HepG2 (cell line): ENCODE results near the gene N4BP2L1. TPM values are rescaled to one million over a fixed set of nuclear protein-coding genes. Genes with fewer than 3 reads are reported as not detected.

ENCODE experiments used
- ATAC-seq: fragments of 200-7000 bp; cut with Tn5 transposase; 3 replicates; pipeline ENCODE4 v1.9.1; 2020; ENCODE audit warnings: mild to moderate bottlenecking, moderate library complexity
- BruUV-seq: library from RNA; stranded (reverse); fragments of 400-500 nt; replicated peaks from 2 replicates; lab custom pipeline; 2021; lab: Mats Ljungman, UMichigan
- CTCF ChIA-PET: fragments of 300-600 bp; formaldehyde crosslinking; extraction: SDS; loops from one replicate; lab custom pipeline; 2021; ENCODE audit warnings: low total read pairs, inconsistent platforms, low intra/inter-chr PET ratio; lab: Yijun Ruan, JAX
- POLR2A ChIA-PET: fragments of 350-600 bp; sonication (Branson Sonifier 250); formaldehyde crosslinking; loops from one replicate; lab custom pipeline; 2020; ENCODE audit warnings: antibody characterized with exemption, inconsistent platforms; lab: Yijun Ruan, JAX
- DNase-seq: peaks from one replicate; pipeline ENCODE4 v3.0.0-alpha.2; 2015; ENCODE audit warnings: low spot score
- FAIRE-seq: peaks from 3 replicates; lab custom pipeline; 2011; peaks lifted over from hg19 to GRCh38; lab: Jason Lieb, UNC
- H2AFZ ChIP-seq: one replicate; pipeline ENCODE4 v1.6.1; 2011; ENCODE audit warnings: low read length, inconsistent platforms
- H3K27ac ChIP-seq: fragments of 300-600 bp; 3 replicates; pipeline ENCODE4 v1.8.0; 2011; ENCODE audit warnings: mixed run types, mild to moderate bottlenecking, mixed read lengths, low read length, inconsistent platforms; ENCODE audit not compliant: insufficient read depth; ENCODE audit errors: extremely low read length
- H3K27me3 ChIP-seq, 2 experiments: fragments of 200-600 bp in 1 of 2; 2 replicates in 1 of 2; 3 replicates in 1 of 2; pipeline versions ENCODE4 v1.6.0 to v1.8.0; 2011; ENCODE audit warnings: low read length in 2 of 2, mild to moderate bottlenecking in 2 of 2, moderate library complexity in 2 of 2, inconsistent platforms in 1 of 2; ENCODE audit not compliant: insufficient read depth in 2 of 2, control insufficient read depth in 1 of 2
- H3K36me3 ChIP-seq, 2 experiments: fragments of 200-600 bp in 1 of 2; replicated peaks in 1 of 2; 2 replicates in 1 of 2; 3 replicates in 1 of 2; pipeline versions ENCODE4 v1.5.1 to v1.8.0; 2011; ENCODE audit warnings: low read length in 2 of 2, inconsistent platforms in 1 of 2; ENCODE audit not compliant: insufficient read depth in 2 of 2, control insufficient read depth in 1 of 2
- H3K4me1 ChIP-seq: 2 replicates; pipeline ENCODE4 v1.5.1; 2012; ENCODE audit warnings: low read length, inconsistent platforms; ENCODE audit not compliant: insufficient read depth
- H3K4me2 ChIP-seq: 2 replicates; pipeline ENCODE4 v1.6.0; 2011; ENCODE audit warnings: low read depth, low read length, inconsistent platforms
- H3K4me3 ChIP-seq, 3 experiments: fragments of 200-600 bp in 1 of 3; sonication (generic), shearing (Covaris generic) in 1 of 3; replicated peaks in 1 of 3; 2 replicates each; pipeline ENCODE4 v1.5.1; 2011 to 2016; ENCODE audit warnings: low read length in 3 of 3, inconsistent platforms in 2 of 3, low read depth in 2 of 3, mild to moderate bottlenecking in 2 of 3, control low read depth in 1 of 3, mixed read lengths in 1 of 3; ENCODE audit not compliant: insufficient read depth in 1 of 3
- H3K79me2 ChIP-seq: one replicate; pipeline ENCODE4 v1.6.1; 2011; ENCODE audit warnings: low read length, inconsistent platforms; ENCODE audit not compliant: insufficient read depth
- H3K9ac ChIP-seq: 2 replicates; pipeline ENCODE4 v1.6.0; 2011; ENCODE audit warnings: mild to moderate bottlenecking, low read depth, low read length, inconsistent platforms; ENCODE audit not compliant: insufficient read depth
- H3K9me3 ChIP-seq: 2 replicates; pipeline ENCODE4 v1.5.1; 2012; ENCODE audit warnings: mild to moderate bottlenecking, low read length
- H4K20me1 ChIP-seq: 2 replicates; pipeline ENCODE4 v1.6.0; 2011; ENCODE audit warnings: inconsistent platforms, mild to moderate bottlenecking, low read length, moderate library complexity; ENCODE audit not compliant: insufficient read depth
- HHEX ChIP-seq: IDR thresholded peaks from 2 replicates; pipeline ENCODE4 v1.6.1; 2016; ENCODE audit warnings: control low read depth
- MTF2 ChIP-seq: sonication (generic); formaldehyde crosslinking; IDR thresholded peaks from 2 replicates; pipeline ENCODE4 v1.5.0; 2020; ENCODE audit warnings: missing genetic modification reagents, borderline replicate concordance
- NR1H2 ChIP-seq: sonication (generic); formaldehyde crosslinking; IDR thresholded peaks from 2 replicates; pipeline ENCODE4 v1.8.1; 2022; ENCODE audit warnings: low read depth, missing genetic modification reagents, borderline replicate concordance
- RFXANK ChIP-seq: IDR thresholded peaks from 2 replicates; pipeline ENCODE4 v1.6.1; 2016
- RORA ChIP-seq: sonication (generic); formaldehyde crosslinking; IDR thresholded peaks from 2 replicates; pipeline ENCODE4 v1.5.0; 2020; ENCODE audit warnings: mild to moderate bottlenecking, missing genetic modification reagents, moderate library complexity
- SMAD1 ChIP-seq: sonication (generic); formaldehyde crosslinking; IDR thresholded peaks from 2 replicates; pipeline ENCODE4 v1.4.0; 2020; ENCODE audit warnings: missing genetic modification reagents, low read depth, mild to moderate bottlenecking, borderline replicate concordance
- SOX13 ChIP-seq, 3 experiments: fragments of 450-650 bp in 1 of 3; sonication (generic) in 1 of 3; formaldehyde crosslinking in 1 of 3; IDR thresholded peaks in 2 of 3; conservative IDR thresholded peaks in 1 of 3; 2 replicates each; pipeline versions ENCODE4 v1.5.0 to v1.6.1; 2016 to 2020; ENCODE audit warnings: antibody characterized with exemption in 1 of 3, mild to moderate bottlenecking in 1 of 3, missing compliant biosample characterization in 1 of 3, missing genetic modification reagents in 1 of 3, moderate library complexity in 1 of 3
- SRY ChIP-seq: sonication (generic); formaldehyde crosslinking; IDR thresholded peaks from 2 replicates; pipeline ENCODE4 v1.8.0; 2022; ENCODE audit warnings: mild to moderate bottlenecking, missing genetic modification reagents
- STAG1 ChIP-seq: sonication (generic); formaldehyde crosslinking; IDR thresholded peaks from 2 replicates; pipeline ENCODE4 v1.4.0; 2020; ENCODE audit warnings: missing genetic modification reagents
- ZFP36L2 ChIP-seq: sonication (generic); formaldehyde crosslinking; IDR thresholded peaks from 2 replicates; pipeline ENCODE4 v1.4.0; 2020; ENCODE audit warnings: missing genetic modification reagents
- ZMYM2 ChIP-seq: sonication (generic); formaldehyde crosslinking; IDR thresholded peaks from 2 replicates; pipeline ENCODE4 v1.8.0; 2022; ENCODE audit warnings: mild to moderate bottlenecking, missing genetic modification reagents
- ZNF253 ChIP-seq: sonication (generic); formaldehyde crosslinking; IDR thresholded peaks from 2 replicates; pipeline ENCODE4 v1.8.0; 2022; ENCODE audit warnings: mild to moderate bottlenecking, missing genetic modification reagents, borderline replicate concordance
- ZNF484 ChIP-seq: sonication (generic); formaldehyde crosslinking; IDR thresholded peaks from 2 replicates; pipeline ENCODE4 v1.5.1; 2020; ENCODE audit warnings: mild to moderate bottlenecking, low read depth, missing genetic modification reagents, borderline replicate concordance
- ZNF530 ChIP-seq: sonication (generic); formaldehyde crosslinking; IDR thresholded peaks from 2 replicates; pipeline ENCODE4 v1.5.0; 2020; ENCODE audit warnings: low read depth, mild to moderate bottlenecking, missing genetic modification reagents
- ZNF552 ChIP-seq: sonication (generic); formaldehyde crosslinking; IDR thresholded peaks from 2 replicates; pipeline ENCODE4 v1.9.0; 2022; ENCODE audit warnings: missing genetic modification reagents, mild to moderate bottlenecking, borderline replicate concordance
- ZNF672 ChIP-seq: sonication (generic); formaldehyde crosslinking; IDR thresholded peaks from 2 replicates; pipeline ENCODE4 v1.8.1; 2022; ENCODE audit warnings: missing genetic modification reagents
- ZNF674 ChIP-seq: sonication (generic); formaldehyde crosslinking; IDR thresholded peaks from 2 replicates; pipeline ENCODE4 v1.5.0; 2020; ENCODE audit warnings: low read depth, mild to moderate bottlenecking, missing genetic modification reagents
- ZNF768 ChIP-seq: sonication (generic); formaldehyde crosslinking; IDR thresholded peaks from 2 replicates; pipeline ENCODE4 v1.4.0; 2020; ENCODE audit warnings: missing genetic modification reagents
- ZNF782 ChIP-seq: sonication (generic); formaldehyde crosslinking; IDR thresholded peaks from 2 replicates; pipeline ENCODE4 v1.4.0; 2020; ENCODE audit warnings: missing genetic modification reagents, mild to moderate bottlenecking, borderline replicate concordance
- WGBS: methylation state at CpG from one replicate; pipeline ENCODE4 v1.1.6; 2017; ENCODE audit warnings: low lambda C conversion rate; 5-methylcytosine and 5-hydroxymethylcytosine counted together
- in situ Hi-C: cut with HindIII; loops from 2 replicates; pipeline ENCODE4 v1.10.0; 2017; ENCODE audit warnings: low pct_unique_long_range_greater_than_20kb; ENCODE audit not compliant: extremely low pct_ligation_motif_present
- intact Hi-C: fragments of 100-400 bp; cut with micrococcal nuclease; formaldehyde crosslinking; loops from one replicate; pipeline ENCODE4 v1.10.0; 2022; ENCODE audit not compliant: unreplicated experiment
- polyA plus RNA-seq, 8 experiments: library from polyadenylated mRNA; depleted of rRNA in 3 of 8; stranded (reverse) in 7 of 8; unstranded in 1 of 8; fragments of >200 nt; fragmentation: Illumina TruSeq in 4 of 8; extraction: Trizol in 4 of 8; gene quantifications; 2 replicates each; pipeline versions ENCODE4 v1.2.1 to v1.2.3, GENCODE V29; 2011 to 2016; ENCODE audit warnings: low read depth in 4 of 8, missing spikeins in 1 of 8, mixed read lengths in 1 of 8; ENCODE audit not compliant: insufficient read depth in 1 of 8
- total RNA-seq, 5 experiments: library from RNA; depleted of rRNA; stranded (reverse); fragments of >200 nt; fragmentation: Illumina TruSeq; extraction: Trizol; gene quantifications; 2 replicates each; pipeline ENCODE4 v1.2.3, GENCODE V29; 2016; ENCODE audit warnings: low read depth in 1 of 5

Gene N4BP2L1
- total and polyA plus RNA-seq, 2 of the 13 experiments (the other 11 are each of a cell fraction or from before 2014, with no cell fraction given) = 13.2 to 34.5 TPM

GRCh38 chr13:32378012-32378411, 49.9 kb downstream of the N4BP2L1 start:
- Histone ChIP-seq H3K9ac (no peak overlapping the region), H4K20me1 (no peaks in the 10 kb centered on the region), H3K27ac (no peak overlapping the region), H3K9me3 (no peaks in the 10 kb centered on the region), H3K4me1 (no peaks in the 10 kb centered on the region), H3K4me2 (no peak overlapping the region), H3K79me2 (no peaks in the 10 kb centered on the region), H3K4me3 (no peak overlapping the region), H2AFZ (no peak overlapping the region), H3K27me3 (no peaks in the 10 kb centered on the region), H3K36me3 (peaks cover 7 to 37% of the 10 kb centered on the region in 2 experiments)
- ChIA-PET CTCF (no interaction called here), POLR2A (no interaction called here)
- 100% methylated on average over 1 of the region's 1 CpG for WGBS
- ATAC-seq (no peak), DNase-seq (no peak), FAIRE-seq (no peak)
- intact Hi-C loops (loop anchor here (5.0 kb wide), 1 partner anchor 204 kb away; no protein-coding TSS in a partner anchor), in situ Hi-C loops (no loop called here)
- TF ChIP-seq ZNF672 (CRISPR knock-in tag) = no peak
- no peak for TF ChIP-seq ZNF768 (CRISPR knock-in tag)
- TF ChIP-seq SMAD1 (CRISPR knock-in tag) = no peak
- peak; percentile 26 for TF ChIP-seq STAG1 (CRISPR knock-in tag)
- no peak for TF ChIP-seq RORA (CRISPR knock-in tag)
- BruUV-seq = no TSS peak

DNA sequence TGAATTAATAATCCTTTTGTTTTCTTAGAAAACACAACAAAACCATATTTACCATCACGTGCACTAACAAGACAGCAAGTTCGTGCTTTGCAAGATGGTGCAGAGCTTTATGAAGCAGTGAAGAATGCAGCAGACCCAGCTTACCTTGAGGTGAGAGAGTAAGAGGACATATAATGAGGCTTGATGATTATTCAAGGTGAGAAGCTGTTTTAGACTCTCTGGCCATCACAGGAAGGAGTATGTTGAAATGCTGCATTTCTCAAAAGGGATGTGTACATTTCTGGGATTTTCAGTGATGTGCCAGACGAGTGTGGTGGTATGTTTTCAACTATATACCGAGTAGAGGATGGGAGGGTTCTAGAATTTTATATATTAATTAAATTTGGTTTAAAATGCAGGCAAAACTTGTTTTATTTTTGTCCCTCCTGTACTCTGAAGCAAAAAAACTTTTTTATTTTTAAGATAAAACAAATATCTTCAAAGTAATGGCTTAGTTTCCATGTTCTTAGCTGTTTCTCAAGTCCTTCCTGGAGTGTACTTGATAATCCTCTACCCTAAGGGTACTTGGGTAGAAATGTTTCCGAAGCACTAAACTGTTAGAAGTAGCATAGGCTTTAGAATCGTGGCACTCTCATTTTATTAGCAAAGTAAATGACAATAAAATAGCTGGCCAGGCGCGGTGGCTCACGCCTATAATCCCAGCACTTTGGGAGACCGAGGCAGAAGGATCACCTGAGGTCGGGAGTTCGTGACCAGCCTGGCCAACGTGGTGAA, 51.1 kb downstream of the N4BP2L1 start:
- POLR2A ChIA-PET = no interaction called here
- CTCF ChIA-PET = no interaction called here
- H3K79me2 ChIP-seq = no peaks in the 10 kb centered on the region
- no peak overlapping the region for H3K4me3 ChIP-seq
- H3K4me1 ChIP-seq = no peaks in the 10 kb centered on the region
- intact Hi-C loops (loop anchor here (5.0 kb wide), 1 partner anchor 205 kb away; no protein-coding TSS in a partner anchor), in situ Hi-C loops (no loop called here)
- H3K36me3 ChIP-seq = peaks cover 9 to 36% of the 10 kb centered on the region in 2 experiments
- H3K9me3 ChIP-seq = no peaks in the 10 kb centered on the region
- H3K4me2 ChIP-seq = no peak overlapping the region
- H4K20me1 ChIP-seq = no peaks in the 10 kb centered on the region
- no peak overlapping the region for H3K9ac ChIP-seq
- ATAC-seq (no peak), FAIRE-seq (no peak), DNase-seq (no peak)
- H3K27ac ChIP-seq = no peak overlapping the region
- WGBS = 97% methylated on average over 13 of the region's 13 CpGs
- BruUV-seq = no TSS peak
- no peak overlapping the region for H2AFZ ChIP-seq
- H3K27me3 ChIP-seq = no peaks in the 10 kb centered on the region
- no peak for TF ChIP-seq ZNF484
- TF ChIP-seq SRY = no peak
- TF ChIP-seq ZNF674 (CRISPR knock-in tag) = no peak
- TF ChIP-seq ZNF530 = no peak
- no peak for TF ChIP-seq ZFP36L2 (CRISPR knock-in tag)
- no peak for TF ChIP-seq NR1H2 (CRISPR knock-in tag)
- no peak for TF ChIP-seq ZNF552 (CRISPR knock-in tag)
- no peak for TF ChIP-seq MTF2 (CRISPR knock-in tag)
- TF ChIP-seq RFXANK (CRISPR knock-in tag) = no peak
- no peak for TF ChIP-seq HHEX (CRISPR knock-in tag)
- no peak for TF ChIP-seq ZMYM2 (CRISPR knock-in tag)
- no peak for TF ChIP-seq SOX13 (IDR thresholded peaks at IDR 0.05)
- no peak for TF ChIP-seq SOX13 (CRISPR knock-in tag; conservative IDR thresholded peaks at IDR 0.05 in 1 of 2, IDR thresholded peaks at IDR 0.05 in 1 of 2)
- TF ChIP-seq ZNF253 (CRISPR knock-in tag) = no peak
- TF ChIP-seq ZNF782 (CRISPR knock-in tag) = no peak
